ENCODE results near the gene PPA2.

DNA sequence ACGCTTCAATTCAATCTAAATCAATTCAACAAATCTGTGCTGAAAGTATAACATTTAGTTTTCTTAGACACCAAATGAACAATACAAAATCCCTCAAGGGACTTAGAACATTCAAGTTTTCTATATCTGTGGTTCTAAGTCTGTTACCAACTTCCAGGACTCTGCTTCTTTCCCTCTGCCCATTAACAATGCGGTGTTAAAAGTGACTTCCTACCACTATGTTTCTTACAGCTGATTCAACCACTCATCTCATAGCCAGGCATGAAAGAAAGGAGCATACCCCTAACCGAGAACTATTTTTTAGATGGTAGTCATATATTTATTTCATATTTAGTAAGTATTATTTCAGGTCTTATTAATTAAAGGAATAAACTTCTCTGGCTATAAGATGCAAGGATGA lies 38.9 kb downstream of the PPA2 start:
- TF ChIP-seq, protein P1, sequence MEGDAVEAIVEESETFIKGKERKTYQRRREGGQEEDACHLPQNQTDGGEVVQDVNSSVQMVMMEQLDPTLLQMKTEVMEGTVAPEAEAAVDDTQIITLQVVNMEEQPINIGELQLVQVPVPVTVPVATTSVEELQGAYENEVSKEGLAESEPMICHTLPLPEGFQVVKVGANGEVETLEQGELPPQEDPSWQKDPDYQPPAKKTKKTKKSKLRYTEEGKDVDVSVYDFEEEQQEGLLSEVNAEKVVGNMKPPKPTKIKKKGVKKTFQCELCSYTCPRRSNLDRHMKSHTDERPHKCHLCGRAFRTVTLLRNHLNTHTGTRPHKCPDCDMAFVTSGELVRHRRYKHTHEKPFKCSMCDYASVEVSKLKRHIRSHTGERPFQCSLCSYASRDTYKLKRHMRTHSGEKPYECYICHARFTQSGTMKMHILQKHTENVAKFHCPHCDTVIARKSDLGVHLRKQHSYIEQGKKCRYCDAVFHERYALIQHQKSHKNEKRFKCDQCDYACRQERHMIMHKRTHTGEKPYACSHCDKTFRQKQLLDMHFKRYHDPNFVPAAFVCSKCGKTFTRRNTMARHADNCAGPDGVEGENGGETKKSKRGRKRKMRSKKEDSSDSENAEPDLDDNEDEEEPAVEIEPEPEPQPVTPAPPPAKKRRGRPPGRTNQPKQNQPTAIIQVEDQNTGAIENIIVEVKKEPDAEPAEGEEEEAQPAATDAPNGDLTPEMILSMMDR (IDR thresholded peaks at IDR 0.05) = no peak
- no peak for TF ChIP-seq POLR2A (IDR thresholded peaks at IDR 0.05)
- no peak for TF ChIP-seq POLR2AphosphoS5 (IDR thresholded peaks at IDR 0.05)
- no peak for TF ChIP-seq EP300 (IDR thresholded peaks at IDR 0.05)

Data from upper lobe of left lung (tissue), 4 donors.